Measurements from ENCODE around the gene IMMP2L.

IMMP2L gene

GRCh38 chr7:110835849-110836248 is 726.4 kb downstream of the IMMP2L start:
- Mint-ChIP-seq H3K27ac (no peak overlapping the region), H3K4me1 (peaks cover 5% of the 10 kb centered on the region), H3K27me3 (ENCODE audit: low read depth, poor library complexity) (peaks cover 3% of the 10 kb centered on the region), H3K9me3 (no peaks in the 10 kb centered on the region), H3K4me3 (no peak overlapping the region), H3K36me3 (ENCODE audit: low read depth) (no peaks in the 10 kb centered on the region)
- no peak for DNase-seq
- no peak for TF ChIP-seq CTCF (IDR thresholded peaks at IDR 0.05)

DNA sequence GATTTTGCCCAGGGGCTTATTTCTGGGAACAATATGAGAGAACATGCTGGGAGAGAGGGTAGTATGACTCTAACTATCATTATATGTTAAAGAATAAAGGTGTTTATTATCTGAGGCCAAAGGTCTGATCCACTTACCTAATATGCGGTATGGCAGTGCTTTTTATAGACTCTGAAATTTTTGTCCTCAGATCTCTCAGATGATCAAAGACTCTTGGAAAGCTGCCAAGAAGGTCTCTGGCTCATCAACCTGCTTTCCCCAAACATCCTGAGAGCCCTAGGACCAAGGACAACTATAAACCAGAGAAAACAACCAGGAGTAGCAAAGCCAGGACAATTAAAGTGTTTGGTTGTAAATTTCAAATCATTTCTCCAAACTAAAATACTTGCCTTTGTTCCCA is 727.1 kb downstream of the IMMP2L start:
- H3K9me3 Mint-ChIP-seq = no peaks in the 10 kb centered on the region
- H3K4me3 Mint-ChIP-seq = no peak overlapping the region
- no peaks in the 10 kb centered on the region for H3K36me3 Mint-ChIP-seq (ENCODE audit: low read depth)
- H3K27me3 Mint-ChIP-seq (ENCODE audit: low read depth, poor library complexity) = peaks cover 3% of the 10 kb centered on the region
- DNase-seq = no peak
- TF ChIP-seq CTCF (IDR thresholded peaks at IDR 0.05) = no peak
- peaks cover 9% of the 10 kb centered on the region for H3K4me1 Mint-ChIP-seq
- H3K27ac Mint-ChIP-seq = no peak overlapping the region

DNA sequence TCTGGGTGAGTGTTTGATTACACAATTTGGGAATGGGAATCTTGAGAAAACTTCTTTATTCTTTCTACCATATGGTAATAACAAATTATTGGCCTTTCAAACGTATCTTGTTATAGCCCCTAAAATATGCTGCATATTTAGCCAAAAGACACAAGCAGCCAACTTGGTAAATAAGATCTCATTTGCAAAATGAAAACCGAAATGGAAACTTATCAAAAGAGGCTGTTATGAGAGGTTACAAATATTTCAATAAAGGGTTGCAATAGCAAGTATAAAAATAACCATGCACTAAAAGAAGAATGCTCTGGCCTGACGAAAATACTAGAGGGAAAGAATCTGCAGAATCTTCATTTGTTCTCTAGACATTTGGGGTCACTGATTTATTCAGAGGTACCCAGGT is 730.9 kb downstream of the IMMP2L start:
- Mint-ChIP-seq H3K9me3 (no peaks in the 10 kb centered on the region), H3K27ac (no peak overlapping the region), H3K4me1 (peaks cover 9% of the 10 kb centered on the region), H3K36me3 (ENCODE audit: low read depth) (no peaks in the 10 kb centered on the region), H3K4me3 (no peak overlapping the region), H3K27me3 (ENCODE audit: low read depth, poor library complexity) (peaks cover 3% of the 10 kb centered on the region)
- TF ChIP-seq CTCF (IDR thresholded peaks at IDR 0.05) = no peak
- no peak for DNase-seq

DNA sequence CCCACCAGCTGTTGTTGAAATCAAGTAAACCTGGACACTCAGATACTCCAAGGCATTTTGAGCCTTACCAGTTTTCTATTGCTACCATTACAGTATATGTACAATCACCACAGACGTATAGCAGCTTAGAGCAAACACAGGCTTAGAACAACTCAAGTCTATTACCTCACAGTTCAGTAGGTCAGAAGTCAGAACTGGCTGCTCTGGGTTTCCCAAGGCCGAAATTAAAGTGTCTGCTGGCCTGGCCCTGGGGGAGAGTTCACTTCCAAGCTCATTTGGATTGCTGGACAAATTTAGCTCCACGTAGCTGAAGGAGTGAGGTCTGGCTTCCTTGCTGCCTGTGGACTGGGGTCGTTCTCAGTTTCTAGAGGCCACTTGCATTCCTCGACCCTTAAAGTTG is 731.5 kb downstream of the IMMP2L start:
- peaks cover 3% of the 10 kb centered on the region for H3K27me3 Mint-ChIP-seq (ENCODE audit: low read depth, poor library complexity)
- no peak for DNase-seq
- no peak for TF ChIP-seq CTCF (IDR thresholded peaks at IDR 0.05)
- peaks cover 9% of the 10 kb centered on the region for H3K4me1 Mint-ChIP-seq
- no peaks in the 10 kb centered on the region for H3K36me3 Mint-ChIP-seq (ENCODE audit: low read depth)
- no peaks in the 10 kb centered on the region for H3K9me3 Mint-ChIP-seq
- no peak overlapping the region for H3K4me3 Mint-ChIP-seq
- peak overlapping the region; percentile 49 for H3K27ac Mint-ChIP-seq

GRCh38 chr7:110827936-110828335 is 734.4 kb downstream of the IMMP2L start:
- no peak overlapping the region for H3K27ac Mint-ChIP-seq
- peaks cover 6% of the 10 kb centered on the region for H3K9me3 Mint-ChIP-seq
- peaks cover 2% of the 10 kb centered on the region for H3K27me3 Mint-ChIP-seq (ENCODE audit: low read depth, poor library complexity)
- TF ChIP-seq CTCF (IDR thresholded peaks at IDR 0.05) = no peak
- no peak overlapping the region for H3K4me3 Mint-ChIP-seq
- no peaks in the 10 kb centered on the region for H3K36me3 Mint-ChIP-seq (ENCODE audit: low read depth)
- DNase-seq = no peak
- peaks cover 9% of the 10 kb centered on the region for H3K4me1 Mint-ChIP-seq

DNA sequence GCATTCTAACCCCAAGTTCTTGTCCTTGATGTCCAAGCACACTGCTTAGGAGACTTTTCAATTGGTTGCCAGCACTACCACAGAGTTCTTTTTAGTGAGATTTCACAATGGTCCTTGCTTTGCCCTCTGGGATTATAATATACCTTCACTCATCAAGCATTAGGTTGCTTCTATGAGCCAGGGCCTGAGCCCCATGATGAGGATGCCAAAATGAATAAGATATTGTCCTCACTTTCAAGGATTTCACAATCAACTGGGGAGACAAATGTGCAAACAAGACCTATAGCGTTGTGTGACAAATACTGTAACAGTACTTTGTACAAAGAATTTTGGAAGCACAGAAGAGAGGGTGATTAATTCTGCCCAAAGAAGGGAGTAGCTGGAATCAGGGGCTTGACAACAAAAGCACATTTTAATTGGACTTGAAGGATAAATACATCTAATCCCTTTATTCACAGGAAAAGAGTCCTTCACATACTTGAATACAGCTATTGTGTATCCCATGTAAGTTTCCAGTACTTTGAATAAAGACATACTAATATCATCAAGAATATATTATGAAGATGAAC is 734.9 kb downstream of the IMMP2L start:
- no peak overlapping the region for H3K27ac Mint-ChIP-seq
- H3K9me3 Mint-ChIP-seq = peaks cover 6% of the 10 kb centered on the region
- no peaks in the 10 kb centered on the region for H3K36me3 Mint-ChIP-seq (ENCODE audit: low read depth)
- TF ChIP-seq CTCF (IDR thresholded peaks at IDR 0.05) = no peak
- H3K27me3 Mint-ChIP-seq (ENCODE audit: low read depth, poor library complexity) = no peaks in the 10 kb centered on the region
- H3K4me1 Mint-ChIP-seq = peaks cover 9% of the 10 kb centered on the region
- DNase-seq = no peak
- no peak overlapping the region for H3K4me3 Mint-ChIP-seq

Measured in nephron progenitor cell (in vitro differentiated cells).